ENCODE measurements around the gene MTHFD1L. TPM values are rescaled to one million over a fixed set of nuclear protein-coding genes. Genes with fewer than 3 reads are reported as not detected.

The MTHFD1L gene
- total RNA-seq, 1 donor from 2014 or later: 45.6 TPM

- no peak for DNase-seq (ENCODE audit: low read depth in 2 of 2)
Measured at GRCh38 chr6:150987855-150988464, 122.5 kb downstream of the MTHFD1L start.

- DNase-seq (ENCODE audit: low read depth in 2 of 2): no peak
Measured at GRCh38 chr6:150991487-150991886, 126.0 kb downstream of the MTHFD1L start.

- DNase-seq (ENCODE audit: low read depth in 2 of 2): no peak
Measured at GRCh38 chr6:150992262-150992661, 126.8 kb downstream of the MTHFD1L start.

- DNase-seq (ENCODE audit: low read depth in 2 of 2): no peak
Measured at GRCh38 chr6:150992703-150993102, 127.2 kb downstream of the MTHFD1L start.

- no peak for DNase-seq (ENCODE audit: low read depth in 2 of 2)
Measured at GRCh38 chr6:150993253-150993652, 127.8 kb downstream of the MTHFD1L start.

GRCh38 chr6:150994026-150994425 is 128.5 kb downstream of the MTHFD1L start:
- DNase-seq (ENCODE audit: low read depth in 2 of 2): no peak

GRCh38 chr6:150996968-150997367 is 131.5 kb downstream of the MTHFD1L start:
- no peak for DNase-seq (ENCODE audit: low read depth in 2 of 2)

GRCh38 chr6:150999107-150999506 is 133.6 kb downstream of the MTHFD1L start:
- no peak for DNase-seq (ENCODE audit: low read depth in 2 of 2)

GRCh38 chr6:150999576-150999975 is 134.1 kb downstream of the MTHFD1L start:
- peak in 1 of 2 donors; percentile 47 for DNase-seq (ENCODE audit: low read depth in 2 of 2)

- no peak for DNase-seq (ENCODE audit: low read depth in 2 of 2)
Measured at GRCh38 chr6:151001387-151002056, 136.0 kb downstream of the MTHFD1L start.

- DNase-seq (ENCODE audit: low read depth in 2 of 2): no peak
Measured at GRCh38 chr6:151002057-151002450, 136.6 kb downstream of the MTHFD1L start.

GRCh38 chr6:151002491-151002935 is 137.0 kb downstream of the MTHFD1L start:
- DNase-seq (ENCODE audit: low read depth in 2 of 2): no peak

GRCh38 chr6:151004383-151005024 is 139.0 kb downstream of the MTHFD1L start:
- DNase-seq (ENCODE audit: low read depth in 2 of 2): peak; percentile 97 to 99

GRCh38 chr6:151005164-151005563 is 139.7 kb downstream of the MTHFD1L start:
- DNase-seq (ENCODE audit: low read depth in 2 of 2): peak; percentile 49 to 77

GRCh38 chr6:151005896-151006632 is 140.6 kb downstream of the MTHFD1L start:
- DNase-seq (ENCODE audit: low read depth in 2 of 2): peak; percentile 16 to 93

GRCh38 chr6:151007076-151007475 is 141.6 kb downstream of the MTHFD1L start:
- DNase-seq (ENCODE audit: low read depth in 2 of 2): no peak

GRCh38 chr6:151007922-151008321 is 142.4 kb downstream of the MTHFD1L start:
- peak in 1 of 2 donors; percentile 50 for DNase-seq (ENCODE audit: low read depth in 2 of 2)

GRCh38 chr6:151008425-151008824 is 142.9 kb downstream of the MTHFD1L start:
- DNase-seq (ENCODE audit: low read depth in 2 of 2): no peak

- DNase-seq (ENCODE audit: low read depth in 2 of 2): no peak
Measured at GRCh38 chr6:151009576-151009975, 144.1 kb downstream of the MTHFD1L start.

GRCh38 chr6:151010071-151010470 is 144.6 kb downstream of the MTHFD1L start:
- no peak for DNase-seq (ENCODE audit: low read depth in 2 of 2)

- DNase-seq (ENCODE audit: low read depth in 2 of 2): peak in 1 of 2 donors; percentile 94
Measured at GRCh38 chr6:151012321-151013294, 147.1 kb downstream of the MTHFD1L start.

Measured in lung microvascular endothelial cell (primary cell).